ENCODE results near the gene ACTR3C.
"Not testable (repeated sequence)": the region's sequence is repeated elsewhere in the genome, so short reads cannot be mapped to it uniquely, and the experiment has no call there.

DNA sequence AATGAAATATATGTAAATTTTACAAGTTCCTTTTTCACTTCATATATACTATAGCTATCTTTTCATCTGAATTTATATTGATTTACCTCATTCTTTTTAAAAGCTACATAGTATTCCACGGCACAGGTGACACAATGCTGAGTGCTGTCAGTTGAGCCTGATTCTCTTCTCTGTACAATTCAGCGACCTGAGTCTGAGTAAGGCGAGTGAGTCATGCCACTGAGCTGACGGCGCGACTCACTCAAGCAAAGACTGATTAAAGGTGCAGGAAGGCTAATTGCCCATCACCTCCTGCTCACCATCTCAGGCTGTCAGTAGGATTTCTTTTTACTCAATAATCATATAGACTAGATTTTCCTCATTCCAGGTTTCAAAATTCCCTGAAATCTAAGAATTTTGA is 39.7 kb downstream of the ACTR3C start:
- not testable (repeated sequence) for TF ChIP-seq POLR2A (IDR thresholded peaks at IDR 0.05; ENCODE audit: low read depth, low read length); TAF1 (IDR thresholded peaks at IDR 0.05; ENCODE audit: borderline replicate concordance, low read depth, low read length)

Measured in GM12892 (cell line).